Measurements from ENCODE around the gene OR2T35.

DNA sequence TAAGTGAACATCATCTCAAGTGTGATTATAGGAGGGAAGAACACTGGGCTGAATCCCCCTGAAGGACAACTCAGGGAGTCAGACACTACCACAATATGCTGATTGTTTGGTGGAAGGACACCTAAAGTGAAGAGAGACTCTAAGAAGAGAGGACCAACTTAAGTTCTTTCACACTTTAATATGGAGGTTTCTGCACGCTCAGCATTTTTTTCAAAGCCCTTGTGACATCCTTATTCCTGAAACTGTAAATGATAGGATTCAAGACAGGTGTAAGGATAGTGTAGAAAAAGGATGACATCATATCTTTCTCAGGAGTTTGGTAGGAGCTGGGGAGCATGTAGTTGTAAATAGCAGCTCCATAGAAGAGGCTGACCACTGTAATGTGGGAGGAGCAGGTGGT is 52.4 kb downstream of the OR2T35 start:
- TF ChIP-seq RAD21 (IDR thresholded peaks at IDR 0.05; ENCODE audit: low read depth) (no peak), SP1 (IDR thresholded peaks at IDR 0.05; ENCODE audit: low read depth) (no peak), POLR2A (IDR thresholded peaks at IDR 0.05; ENCODE audit: borderline replicate concordance, extremely low read depth, insufficient read depth, insufficient read length) (no peak), EZH2phosphoT487 (IDR thresholded peaks at IDR 0.05; ENCODE audit: borderline replicate concordance) (no peak), CEBPB (IDR thresholded peaks at IDR 0.05; ENCODE audit: low read depth) (no peak), FOSL1 (IDR thresholded peaks at IDR 0.05; ENCODE audit: low read depth) (no peak), POLR2AphosphoS5 (IDR thresholded peaks at IDR 0.05; ENCODE audit: low read depth, low read length) (no peak), EZH2 (IDR thresholded peaks at IDR 0.05) (no peak)
- TF ChIP-seq, protein P1, sequence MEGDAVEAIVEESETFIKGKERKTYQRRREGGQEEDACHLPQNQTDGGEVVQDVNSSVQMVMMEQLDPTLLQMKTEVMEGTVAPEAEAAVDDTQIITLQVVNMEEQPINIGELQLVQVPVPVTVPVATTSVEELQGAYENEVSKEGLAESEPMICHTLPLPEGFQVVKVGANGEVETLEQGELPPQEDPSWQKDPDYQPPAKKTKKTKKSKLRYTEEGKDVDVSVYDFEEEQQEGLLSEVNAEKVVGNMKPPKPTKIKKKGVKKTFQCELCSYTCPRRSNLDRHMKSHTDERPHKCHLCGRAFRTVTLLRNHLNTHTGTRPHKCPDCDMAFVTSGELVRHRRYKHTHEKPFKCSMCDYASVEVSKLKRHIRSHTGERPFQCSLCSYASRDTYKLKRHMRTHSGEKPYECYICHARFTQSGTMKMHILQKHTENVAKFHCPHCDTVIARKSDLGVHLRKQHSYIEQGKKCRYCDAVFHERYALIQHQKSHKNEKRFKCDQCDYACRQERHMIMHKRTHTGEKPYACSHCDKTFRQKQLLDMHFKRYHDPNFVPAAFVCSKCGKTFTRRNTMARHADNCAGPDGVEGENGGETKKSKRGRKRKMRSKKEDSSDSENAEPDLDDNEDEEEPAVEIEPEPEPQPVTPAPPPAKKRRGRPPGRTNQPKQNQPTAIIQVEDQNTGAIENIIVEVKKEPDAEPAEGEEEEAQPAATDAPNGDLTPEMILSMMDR (IDR thresholded peaks at IDR 0.05 in 2 of 3, conservative IDR thresholded peaks at IDR 0.05 in 1 of 3; ENCODE audit: borderline replicate concordance in 1 of 3, insufficient read depth in 1 of 3, low read depth in 2 of 3, low read length in 2 of 3), result no peak
- TF ChIP-seq, protein P2, sequence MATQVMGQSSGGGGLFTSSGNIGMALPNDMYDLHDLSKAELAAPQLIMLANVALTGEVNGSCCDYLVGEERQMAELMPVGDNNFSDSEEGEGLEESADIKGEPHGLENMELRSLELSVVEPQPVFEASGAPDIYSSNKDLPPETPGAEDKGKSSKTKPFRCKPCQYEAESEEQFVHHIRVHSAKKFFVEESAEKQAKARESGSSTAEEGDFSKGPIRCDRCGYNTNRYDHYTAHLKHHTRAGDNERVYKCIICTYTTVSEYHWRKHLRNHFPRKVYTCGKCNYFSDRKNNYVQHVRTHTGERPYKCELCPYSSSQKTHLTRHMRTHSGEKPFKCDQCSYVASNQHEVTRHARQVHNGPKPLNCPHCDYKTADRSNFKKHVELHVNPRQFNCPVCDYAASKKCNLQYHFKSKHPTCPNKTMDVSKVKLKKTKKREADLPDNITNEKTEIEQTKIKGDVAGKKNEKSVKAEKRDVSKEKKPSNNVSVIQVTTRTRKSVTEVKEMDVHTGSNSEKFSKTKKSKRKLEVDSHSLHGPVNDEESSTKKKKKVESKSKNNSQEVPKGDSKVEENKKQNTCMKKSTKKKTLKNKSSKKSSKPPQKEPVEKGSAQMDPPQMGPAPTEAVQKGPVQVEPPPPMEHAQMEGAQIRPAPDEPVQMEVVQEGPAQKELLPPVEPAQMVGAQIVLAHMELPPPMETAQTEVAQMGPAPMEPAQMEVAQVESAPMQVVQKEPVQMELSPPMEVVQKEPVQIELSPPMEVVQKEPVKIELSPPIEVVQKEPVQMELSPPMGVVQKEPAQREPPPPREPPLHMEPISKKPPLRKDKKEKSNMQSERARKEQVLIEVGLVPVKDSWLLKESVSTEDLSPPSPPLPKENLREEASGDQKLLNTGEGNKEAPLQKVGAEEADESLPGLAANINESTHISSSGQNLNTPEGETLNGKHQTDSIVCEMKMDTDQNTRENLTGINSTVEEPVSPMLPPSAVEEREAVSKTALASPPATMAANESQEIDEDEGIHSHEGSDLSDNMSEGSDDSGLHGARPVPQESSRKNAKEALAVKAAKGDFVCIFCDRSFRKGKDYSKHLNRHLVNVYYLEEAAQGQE (IDR thresholded peaks at IDR 0.05; ENCODE audit: low read depth), result no peak
